Measurements from ENCODE around the gene SCMH1.

DNA sequence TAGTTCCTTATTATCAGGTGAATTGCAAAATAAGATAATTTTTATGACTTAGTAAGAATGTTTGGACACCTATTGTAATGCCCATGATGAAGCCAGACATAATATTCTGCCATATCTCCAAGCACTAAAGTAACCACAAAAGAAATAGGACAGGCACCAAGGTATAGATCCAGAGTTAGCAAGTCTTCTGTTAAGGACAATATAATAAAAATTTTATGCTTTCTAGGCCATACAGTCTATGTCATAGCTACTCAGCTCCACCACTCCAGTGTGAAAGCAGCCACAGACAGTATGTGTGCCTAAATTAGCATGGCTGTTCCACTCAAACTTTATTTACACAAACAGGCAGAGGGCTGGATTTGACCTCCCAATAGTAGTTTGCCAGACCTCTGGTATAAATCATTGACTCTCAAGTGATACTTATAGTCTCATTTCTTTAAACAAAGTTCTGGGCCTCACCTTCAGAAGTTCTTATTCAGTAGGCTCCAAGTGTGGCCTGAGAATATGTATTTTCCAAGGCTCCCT lies 88.3 kb downstream of the SCMH1 start:
- TF ChIP-seq POLR2A (IDR thresholded peaks at IDR 0.05; ENCODE audit: borderline replicate concordance, extremely low read depth, insufficient read depth, insufficient read length) (no peak), ZFX (IDR thresholded peaks at IDR 0.05) (no peak), CTCF (IDR thresholded peaks at IDR 0.05 in 2 of 3, conservative IDR thresholded peaks at IDR 0.05 in 1 of 3; ENCODE audit: borderline replicate concordance in 1 of 3, insufficient read depth in 1 of 3, low read depth in 2 of 3, low read length in 2 of 3) (no peak), ZNF274 (IDR thresholded peaks at IDR 0.05; ENCODE audit: low read depth, low read length) (no peak), RAD21 (IDR thresholded peaks at IDR 0.05; ENCODE audit: low read depth) (no peak), SRF (IDR thresholded peaks at IDR 0.05; ENCODE audit: low read depth) (no peak), CEBPB (IDR thresholded peaks at IDR 0.05; ENCODE audit: low read depth) (no peak), EZH2 (IDR thresholded peaks at IDR 0.05) (no peak), POLR2AphosphoS5 (IDR thresholded peaks at IDR 0.05; ENCODE audit: low read depth, low read length) (no peak)
- TF ChIP-seq, protein P1, sequence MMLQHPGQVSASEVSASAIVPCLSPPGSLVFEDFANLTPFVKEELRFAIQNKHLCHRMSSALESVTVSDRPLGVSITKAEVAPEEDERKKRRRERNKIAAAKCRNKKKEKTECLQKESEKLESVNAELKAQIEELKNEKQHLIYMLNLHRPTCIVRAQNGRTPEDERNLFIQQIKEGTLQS (IDR thresholded peaks at IDR 0.05) = no peak
- TF ChIP-seq, protein P2, sequence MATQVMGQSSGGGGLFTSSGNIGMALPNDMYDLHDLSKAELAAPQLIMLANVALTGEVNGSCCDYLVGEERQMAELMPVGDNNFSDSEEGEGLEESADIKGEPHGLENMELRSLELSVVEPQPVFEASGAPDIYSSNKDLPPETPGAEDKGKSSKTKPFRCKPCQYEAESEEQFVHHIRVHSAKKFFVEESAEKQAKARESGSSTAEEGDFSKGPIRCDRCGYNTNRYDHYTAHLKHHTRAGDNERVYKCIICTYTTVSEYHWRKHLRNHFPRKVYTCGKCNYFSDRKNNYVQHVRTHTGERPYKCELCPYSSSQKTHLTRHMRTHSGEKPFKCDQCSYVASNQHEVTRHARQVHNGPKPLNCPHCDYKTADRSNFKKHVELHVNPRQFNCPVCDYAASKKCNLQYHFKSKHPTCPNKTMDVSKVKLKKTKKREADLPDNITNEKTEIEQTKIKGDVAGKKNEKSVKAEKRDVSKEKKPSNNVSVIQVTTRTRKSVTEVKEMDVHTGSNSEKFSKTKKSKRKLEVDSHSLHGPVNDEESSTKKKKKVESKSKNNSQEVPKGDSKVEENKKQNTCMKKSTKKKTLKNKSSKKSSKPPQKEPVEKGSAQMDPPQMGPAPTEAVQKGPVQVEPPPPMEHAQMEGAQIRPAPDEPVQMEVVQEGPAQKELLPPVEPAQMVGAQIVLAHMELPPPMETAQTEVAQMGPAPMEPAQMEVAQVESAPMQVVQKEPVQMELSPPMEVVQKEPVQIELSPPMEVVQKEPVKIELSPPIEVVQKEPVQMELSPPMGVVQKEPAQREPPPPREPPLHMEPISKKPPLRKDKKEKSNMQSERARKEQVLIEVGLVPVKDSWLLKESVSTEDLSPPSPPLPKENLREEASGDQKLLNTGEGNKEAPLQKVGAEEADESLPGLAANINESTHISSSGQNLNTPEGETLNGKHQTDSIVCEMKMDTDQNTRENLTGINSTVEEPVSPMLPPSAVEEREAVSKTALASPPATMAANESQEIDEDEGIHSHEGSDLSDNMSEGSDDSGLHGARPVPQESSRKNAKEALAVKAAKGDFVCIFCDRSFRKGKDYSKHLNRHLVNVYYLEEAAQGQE (IDR thresholded peaks at IDR 0.05; ENCODE audit: low read depth) = no peak
